ENCODE data around the gene SNAP23. TPM values are rescaled to one million over a fixed set of nuclear protein-coding genes. Genes with fewer than 3 reads are reported as not detected.

The SNAP23 gene
- total RNA-seq, 1 experiment from 2014 or later = 68.3 TPM

GRCh38 chr15:42576040-42576594 is 80.7 kb downstream of the SNAP23 start:
- ChIA-PET POLR2A (interaction anchor here (0.6 to 2.1 kb wide), 4 partner anchors 8 to 323 kb away, joined by 3 to 10 read pairs (median 6); partner anchors contain the start of genes HAUS2, LRRC57 and ZNF106), CTCF (interaction anchor here (0.6 to 1.8 kb wide), 3 partner anchors 15 to 123 kb away, joined by 4 to 13 read pairs (median 11); no protein-coding TSS in a partner anchor)
- Mint-ChIP-seq H3K4me1 (peaks cover 17% of the 10 kb centered on the region), H3K4me3 (peak overlapping the region; percentile 90), H3K27me3 (ENCODE audit: low read depth) (peaks cover 72% of the 10 kb centered on the region), H3K27ac (no peak overlapping the region), H3K9me3 (no peaks in the 10 kb centered on the region), H3K36me3 (no peaks in the 10 kb centered on the region)
- no peak for ATAC-seq
- no peak for TF ChIP-seq ERG (CRISPR knock-in tag; IDR thresholded peaks at IDR 0.05)
- TF ChIP-seq ZNF532 (CRISPR knock-in tag; IDR thresholded peaks at IDR 0.05; ENCODE audit: borderline replicate concordance) = no peak
- TF ChIP-seq ZNF232 (CRISPR knock-in tag; IDR thresholded peaks at IDR 0.05) = no peak
- no peak for TF ChIP-seq ATF2 (CRISPR knock-in tag; IDR thresholded peaks at IDR 0.05; ENCODE audit: borderline replicate concordance, low read depth)
- no peak for TF ChIP-seq OVOL2 (CRISPR knock-in tag; IDR thresholded peaks at IDR 0.05; ENCODE audit: borderline replicate concordance)
- no peak for TF ChIP-seq CBFB (CRISPR knock-in tag; IDR thresholded peaks at IDR 0.05; ENCODE audit: low read depth)
- TF ChIP-seq JAZF1 (CRISPR knock-in tag; IDR thresholded peaks at IDR 0.05) = no peak
- no peak for TF ChIP-seq HMGA2 (CRISPR knock-in tag; IDR thresholded peaks at IDR 0.05)
- TF ChIP-seq, protein P1, sequence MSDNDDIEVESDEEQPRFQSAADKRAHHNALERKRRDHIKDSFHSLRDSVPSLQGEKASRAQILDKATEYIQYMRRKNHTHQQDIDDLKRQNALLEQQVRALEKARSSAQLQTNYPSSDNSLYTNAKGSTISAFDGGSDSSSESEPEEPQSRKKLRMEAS (CRISPR knock-in tag; IDR thresholded peaks at IDR 0.05) = no peak
- no peak for TF ChIP-seq E2F1 (CRISPR knock-in tag; IDR thresholded peaks at IDR 0.05)
- DNase-seq (ENCODE audit: low spot score) = no peak

- Mint-ChIP-seq H3K4me1 (peaks cover 20% of the 10 kb centered on the region), H3K27me3 (ENCODE audit: low read depth) (peaks cover 79% of the 10 kb centered on the region), H3K4me3 (peak overlapping the region; percentile 90), H3K27ac (no peak overlapping the region), H3K9me3 (no peaks in the 10 kb centered on the region), H3K36me3 (no peaks in the 10 kb centered on the region)
- ATAC-seq = no peak
- TF ChIP-seq SMAD3 (CRISPR knock-in tag; IDR thresholded peaks at IDR 0.05; ENCODE audit: borderline replicate concordance) (no peak), ZNF138 (CRISPR knock-in tag; conservative IDR thresholded peaks at IDR 0.05) (no peak), ZMAT4 (CRISPR knock-in tag; IDR thresholded peaks at IDR 0.05) (no peak), JUN (CRISPR knock-in tag; IDR thresholded peaks at IDR 0.05) (no peak), ZNF416 (CRISPR knock-in tag; IDR thresholded peaks at IDR 0.05) (no peak), GTF2I (CRISPR knock-in tag; conservative IDR thresholded peaks at IDR 0.05) (no peak), GRHL2 (CRISPR knock-in tag; IDR thresholded peaks at IDR 0.05; ENCODE audit: insufficient replicate concordance, severe bottlenecking) (no peak), NFYB (CRISPR knock-in tag; conservative IDR thresholded peaks at IDR 0.05; ENCODE audit: low read depth) (no peak), ZNF671 (CRISPR knock-in tag; IDR thresholded peaks at IDR 0.05) (no peak)
- TF ChIP-seq, protein P1 (CRISPR knock-in tag; IDR thresholded peaks at IDR 0.05) = no peak
- ChIA-PET CTCF (no interaction called here), POLR2A (no interaction called here)
- no peak for DNase-seq (ENCODE audit: low spot score)
Observed at GRCh38 chr15:42576776-42577175, 81.3 kb downstream of the SNAP23 start.
